ENCODE measurements around the gene CDC6.
"Not testable (repeated sequence)": the region's sequence is repeated elsewhere in the genome, so short reads cannot be mapped to it uniquely, and the experiment has no call there.

DNA sequence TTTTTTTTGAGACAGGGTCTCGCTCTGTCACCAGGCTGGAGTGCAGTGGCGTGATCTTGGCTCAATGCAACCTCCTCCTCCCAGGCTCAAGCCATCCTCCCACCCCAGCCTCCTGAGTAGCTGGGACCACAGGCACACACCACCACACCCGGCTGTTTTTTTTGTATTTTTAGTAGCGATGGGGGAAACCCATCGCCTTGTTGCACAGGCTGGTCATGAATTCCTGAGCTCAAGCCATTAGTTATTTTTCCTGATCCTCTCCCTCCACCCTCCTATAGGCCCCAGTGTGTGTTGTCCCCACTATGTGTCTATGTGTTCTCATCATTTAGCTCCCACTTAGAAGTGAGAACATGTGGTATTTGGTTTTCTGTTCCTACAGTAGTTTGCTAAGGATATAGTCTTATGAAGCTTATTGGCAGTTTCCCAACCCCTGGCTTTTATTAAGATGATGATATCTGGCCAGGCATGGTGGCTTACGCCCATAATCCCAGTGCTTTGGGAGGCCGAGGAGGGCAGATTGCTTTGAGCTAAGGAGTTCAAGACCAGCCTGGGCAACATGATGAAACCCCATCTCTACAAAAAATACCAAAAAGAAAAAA is 11.6 kb downstream of the CDC6 start:
- TF ChIP-seq, protein P1, sequence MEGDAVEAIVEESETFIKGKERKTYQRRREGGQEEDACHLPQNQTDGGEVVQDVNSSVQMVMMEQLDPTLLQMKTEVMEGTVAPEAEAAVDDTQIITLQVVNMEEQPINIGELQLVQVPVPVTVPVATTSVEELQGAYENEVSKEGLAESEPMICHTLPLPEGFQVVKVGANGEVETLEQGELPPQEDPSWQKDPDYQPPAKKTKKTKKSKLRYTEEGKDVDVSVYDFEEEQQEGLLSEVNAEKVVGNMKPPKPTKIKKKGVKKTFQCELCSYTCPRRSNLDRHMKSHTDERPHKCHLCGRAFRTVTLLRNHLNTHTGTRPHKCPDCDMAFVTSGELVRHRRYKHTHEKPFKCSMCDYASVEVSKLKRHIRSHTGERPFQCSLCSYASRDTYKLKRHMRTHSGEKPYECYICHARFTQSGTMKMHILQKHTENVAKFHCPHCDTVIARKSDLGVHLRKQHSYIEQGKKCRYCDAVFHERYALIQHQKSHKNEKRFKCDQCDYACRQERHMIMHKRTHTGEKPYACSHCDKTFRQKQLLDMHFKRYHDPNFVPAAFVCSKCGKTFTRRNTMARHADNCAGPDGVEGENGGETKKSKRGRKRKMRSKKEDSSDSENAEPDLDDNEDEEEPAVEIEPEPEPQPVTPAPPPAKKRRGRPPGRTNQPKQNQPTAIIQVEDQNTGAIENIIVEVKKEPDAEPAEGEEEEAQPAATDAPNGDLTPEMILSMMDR (IDR thresholded peaks at IDR 0.05) = not testable (repeated sequence)
- TF ChIP-seq POLR2A (IDR thresholded peaks at IDR 0.05) = not testable (repeated sequence)
